NCI-H1694 (cell line): Measurements from ENCODE around the gene CDYL2.
"Not testable (repeated sequence)": the region's sequence is repeated elsewhere in the genome, so short reads cannot be mapped to it uniquely, and the experiment has no call there.

ENCODE experiments used
- DNase-seq: peaks from one replicate; lab custom pipeline; 2025; lab: John Stamatoyannopoulos, UW

CDYL2 gene, protein sequence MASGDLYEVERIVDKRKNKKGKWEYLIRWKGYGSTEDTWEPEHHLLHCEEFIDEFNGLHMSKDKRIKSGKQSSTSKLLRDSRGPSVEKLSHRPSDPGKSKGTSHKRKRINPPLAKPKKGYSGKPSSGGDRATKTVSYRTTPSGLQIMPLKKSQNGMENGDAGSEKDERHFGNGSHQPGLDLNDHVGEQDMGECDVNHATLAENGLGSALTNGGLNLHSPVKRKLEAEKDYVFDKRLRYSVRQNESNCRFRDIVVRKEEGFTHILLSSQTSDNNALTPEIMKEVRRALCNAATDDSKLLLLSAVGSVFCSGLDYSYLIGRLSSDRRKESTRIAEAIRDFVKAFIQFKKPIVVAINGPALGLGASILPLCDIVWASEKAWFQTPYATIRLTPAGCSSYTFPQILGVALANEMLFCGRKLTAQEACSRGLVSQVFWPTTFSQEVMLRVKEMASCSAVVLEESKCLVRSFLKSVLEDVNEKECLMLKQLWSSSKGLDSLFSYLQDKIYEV

DNA sequence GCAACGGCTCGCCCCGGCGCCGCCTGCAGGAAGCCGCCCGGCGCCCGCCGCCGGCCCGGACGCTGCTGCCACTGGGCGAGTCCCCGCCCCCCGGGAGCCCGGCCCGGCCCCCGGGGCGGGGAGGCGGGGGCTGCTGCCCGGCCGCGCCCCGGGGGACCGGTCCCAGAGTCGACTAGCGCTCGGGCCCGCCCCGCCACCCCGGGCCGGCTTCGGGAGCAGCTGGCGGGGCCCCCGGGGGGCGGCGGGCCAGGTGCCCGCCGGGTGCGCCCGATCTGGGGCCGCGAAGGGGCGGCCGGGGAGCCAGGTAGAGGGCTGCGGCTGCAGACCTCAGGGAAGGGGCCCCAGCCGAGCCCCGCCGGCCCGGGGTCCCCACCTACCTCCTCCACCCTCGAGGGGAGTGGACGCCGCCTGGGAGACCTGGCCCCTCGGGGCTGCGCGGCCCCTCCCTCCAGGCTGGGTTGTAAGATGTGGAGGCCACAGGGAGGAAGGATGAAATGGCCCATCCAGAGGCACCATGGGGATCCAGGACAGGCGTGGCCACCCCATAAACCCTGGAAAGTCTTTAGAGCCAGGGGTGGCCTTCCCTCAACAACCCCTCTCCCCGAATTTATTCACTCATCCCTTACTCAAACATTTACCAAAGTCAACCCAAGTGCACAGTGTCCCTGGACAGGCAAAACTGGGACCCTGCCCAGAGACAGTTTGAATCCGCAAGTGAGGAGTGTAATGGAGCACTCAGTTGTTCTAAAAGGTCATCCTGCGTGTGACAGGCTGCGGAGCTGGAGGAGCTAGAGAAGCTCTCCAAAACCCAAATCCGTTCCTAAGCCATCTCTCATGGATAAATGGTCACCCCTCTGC, at the start of gene CDYL2:
TSS of gene CDYL2 (minus strand) at position 73 of the 858 bp plus-strand sequence. CDS start 425 bp downstream, outside the sequence.
- no peak for DNase-seq

DNA sequence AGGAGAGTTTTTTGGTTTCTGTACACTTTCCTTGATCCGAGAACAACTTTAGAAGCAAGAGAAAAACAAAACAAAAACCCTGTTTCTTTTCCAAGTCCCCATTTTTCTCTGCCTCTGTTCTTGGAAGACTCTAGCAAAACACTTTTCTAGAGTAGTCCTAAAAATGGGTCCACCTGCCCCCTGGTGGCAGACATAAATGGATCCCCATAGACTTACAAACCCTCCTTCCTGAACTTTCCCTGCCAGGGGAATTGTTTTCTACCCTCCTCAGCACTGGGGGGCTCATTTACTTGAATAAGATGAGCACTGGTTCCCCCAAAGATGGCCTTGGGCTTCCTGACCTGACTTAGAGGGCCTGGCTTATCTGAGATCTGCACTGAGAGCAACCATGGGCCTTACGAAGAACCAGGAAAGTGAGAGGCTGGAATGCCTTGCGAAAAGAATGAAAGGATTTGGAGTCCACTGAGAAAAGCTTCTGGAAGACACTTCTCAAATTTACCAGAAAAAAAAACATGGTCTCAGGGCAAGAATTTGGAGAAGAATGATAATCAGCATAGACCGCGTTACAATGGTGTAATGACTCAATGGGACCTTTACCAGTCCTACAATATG, 48.0 kb upstream of the CDYL2 start:
- no peak for DNase-seq

DNA sequence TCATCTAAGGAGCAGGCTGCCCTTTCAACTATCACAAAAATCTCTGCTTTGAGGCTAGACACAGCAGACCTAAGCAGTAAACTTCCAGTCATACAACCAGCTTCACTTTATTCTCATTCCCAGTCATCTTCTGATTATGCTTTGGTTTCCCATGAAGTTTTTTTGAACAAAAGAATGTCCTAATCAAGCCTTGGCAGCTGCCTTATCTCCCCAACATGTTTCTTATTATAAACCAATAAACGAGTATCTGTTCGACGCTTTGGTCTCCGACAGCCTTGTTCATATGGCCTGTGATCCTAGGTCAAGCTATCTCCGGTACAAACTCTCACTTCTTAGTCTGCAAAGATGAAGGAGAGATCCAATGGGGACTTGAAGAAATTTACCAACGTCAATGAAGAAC, 47.4 kb upstream of the CDYL2 start:
- no peak for DNase-seq

DNA sequence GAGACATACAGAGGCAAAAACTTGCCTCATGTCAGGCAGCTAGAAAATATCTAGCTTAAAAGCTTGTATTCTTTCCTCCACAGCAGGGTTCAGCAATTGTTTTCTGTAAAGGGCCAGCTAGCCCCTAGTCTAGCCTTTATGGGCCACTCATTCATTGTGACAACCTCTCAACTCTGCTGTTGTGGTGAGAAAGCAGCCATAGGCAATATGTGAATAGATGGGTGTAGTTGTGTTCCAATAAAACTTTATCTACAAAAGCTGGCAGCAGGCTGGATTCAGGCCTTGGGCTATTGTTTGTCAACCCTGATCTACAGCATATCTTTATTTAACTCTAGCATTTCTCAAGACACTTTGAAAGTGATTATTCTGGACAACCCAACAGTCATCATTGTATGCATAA, 46.4 kb upstream of the CDYL2 start:
- no peak for DNase-seq

DNA sequence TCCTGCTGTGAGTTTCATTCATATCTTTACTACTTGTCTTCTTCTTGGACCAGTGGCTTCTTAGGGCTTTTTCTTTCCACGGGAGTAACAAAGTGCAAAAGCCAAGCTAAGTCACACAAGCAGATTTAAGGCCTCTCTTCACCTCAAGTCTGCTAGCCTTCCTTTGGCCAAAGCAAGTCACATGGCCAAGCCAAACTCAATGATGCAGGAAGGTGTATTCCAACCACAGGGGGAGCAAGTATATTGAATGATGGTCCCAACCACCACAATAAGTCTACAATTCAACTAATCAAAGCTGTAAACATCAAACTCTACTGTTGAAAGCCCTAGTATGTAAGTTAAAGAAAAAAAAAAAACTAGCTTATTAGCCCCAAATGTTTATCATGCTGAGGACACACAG, 44.5 kb upstream of the CDYL2 start:
- DNase-seq, result no peak

DNA sequence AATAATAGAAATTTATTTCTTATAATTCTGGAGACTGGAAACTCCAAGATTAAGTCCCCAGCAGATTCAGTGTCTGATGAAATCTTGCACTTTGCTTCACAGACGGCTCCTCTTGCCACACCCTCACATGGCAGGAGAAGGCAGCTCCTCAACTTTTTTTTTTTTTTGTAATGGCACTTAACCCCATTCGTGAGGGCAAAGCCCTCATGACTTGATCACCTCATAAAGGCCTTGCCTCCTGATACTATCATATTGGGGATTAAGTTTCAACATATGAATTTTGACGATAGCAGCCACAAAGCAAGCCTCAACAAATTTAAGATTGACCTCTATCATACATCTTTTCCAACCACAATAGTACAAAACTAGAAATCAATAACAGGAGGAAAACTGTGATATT, 42.3 kb upstream of the CDYL2 start:
- DNase-seq, result no peak

DNA sequence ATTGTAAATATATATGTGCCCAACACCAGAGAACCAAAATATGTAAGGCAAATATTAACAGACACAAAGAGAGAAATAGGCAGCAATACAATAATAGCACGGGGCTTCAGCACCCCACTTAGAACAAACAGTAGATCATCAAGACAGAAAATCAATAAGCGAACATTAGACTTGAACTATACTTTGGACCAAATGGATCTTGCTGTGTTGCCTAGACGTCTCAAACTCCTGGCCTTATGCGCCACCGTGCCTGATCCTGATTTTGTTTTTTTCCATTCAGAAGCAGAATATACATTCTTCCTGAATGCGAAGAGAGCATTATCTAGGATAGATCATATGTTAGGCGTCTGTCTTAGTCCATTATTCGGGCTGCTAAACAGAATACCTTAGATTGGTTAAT, 41.9 kb upstream of the CDYL2 start:
- DNase-seq, result no peak

DNA sequence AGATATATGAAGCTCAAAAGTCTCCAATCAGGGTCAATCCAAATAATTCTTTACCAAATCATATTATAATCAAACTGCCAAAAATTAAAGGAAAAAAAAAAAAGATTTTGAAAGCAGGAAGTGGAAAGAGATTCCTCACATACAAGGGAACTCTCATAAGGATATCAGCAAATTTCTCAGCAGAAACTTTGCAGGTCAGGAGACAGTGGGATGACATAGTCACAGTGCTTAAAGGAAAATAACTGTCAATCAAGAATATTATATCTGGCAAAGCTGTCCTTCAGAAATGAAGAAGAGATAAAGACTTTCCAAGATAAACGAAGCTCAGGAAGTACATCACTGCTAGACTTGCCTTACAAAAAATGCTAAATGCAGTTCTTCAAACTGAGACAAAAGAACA, 40.0 kb upstream of the CDYL2 start:
- DNase-seq, result no peak

DNA sequence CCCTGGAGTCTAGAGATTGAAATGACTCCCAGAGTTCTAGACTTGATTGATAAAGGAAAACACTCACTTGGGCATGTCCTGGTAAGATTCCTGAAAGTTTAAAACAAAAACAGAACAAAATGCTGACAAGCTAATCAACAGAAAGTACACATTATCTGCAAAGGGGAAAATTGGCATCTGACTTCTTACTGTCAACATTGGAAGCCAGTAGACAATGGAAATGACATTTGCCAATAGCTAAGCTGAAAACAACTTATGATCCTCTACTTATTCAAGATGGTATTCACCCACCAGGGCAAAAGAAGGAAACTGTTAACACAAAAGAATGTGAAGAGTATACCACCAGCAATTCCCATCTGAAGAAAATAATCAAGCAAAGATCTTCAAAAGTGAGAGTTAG, 36.8 kb upstream of the CDYL2 start:
- no peak for DNase-seq

DNA sequence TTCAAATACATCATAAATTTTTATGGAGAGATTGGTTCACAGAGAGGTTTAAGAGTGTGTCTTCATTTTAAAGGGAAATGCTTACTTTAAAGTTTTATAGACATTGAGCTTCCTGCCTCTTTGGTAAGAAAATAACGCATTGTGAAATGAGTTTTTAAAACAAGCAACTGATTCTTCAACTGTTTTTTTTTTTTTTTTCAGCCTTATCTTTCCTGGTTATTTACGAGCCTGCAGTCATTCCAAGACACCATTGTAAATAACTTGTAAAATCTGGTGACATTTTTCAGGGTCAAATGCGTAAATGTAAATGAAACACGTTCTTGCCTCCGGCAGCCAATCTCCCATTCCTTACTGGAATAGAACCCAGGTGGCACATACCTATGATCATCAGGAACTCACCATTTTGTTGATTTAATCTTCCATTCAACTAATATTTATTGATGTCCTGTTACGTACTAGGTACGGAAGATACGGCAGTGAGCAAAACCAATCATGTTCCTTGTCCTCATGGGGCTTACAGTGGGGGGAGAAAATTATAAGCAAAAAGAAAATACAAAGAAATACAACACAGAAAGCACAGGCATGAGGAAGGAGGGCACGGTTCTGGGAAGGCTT, 33.2 kb upstream of the CDYL2 start:
- no peak for DNase-seq

DNA sequence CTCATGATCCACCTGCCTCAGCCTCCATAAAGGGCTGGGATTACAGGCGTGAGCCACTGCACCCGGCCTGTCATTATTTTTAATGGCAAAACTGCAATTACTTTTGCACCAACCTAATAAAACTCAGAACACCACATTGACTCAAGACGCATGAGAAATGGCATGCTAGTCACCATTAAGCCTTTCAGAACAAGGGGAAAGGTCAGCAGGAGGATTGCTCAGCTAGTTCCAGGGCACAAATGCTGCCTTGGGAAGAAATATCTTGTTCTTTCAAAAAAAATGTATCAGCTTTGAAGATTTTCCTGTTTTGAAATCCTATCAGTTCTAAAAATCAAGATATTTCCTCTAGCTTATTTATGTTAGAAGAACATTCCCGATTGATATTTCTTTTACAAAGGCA, 32.4 kb upstream of the CDYL2 start:
- no peak for DNase-seq

DNA sequence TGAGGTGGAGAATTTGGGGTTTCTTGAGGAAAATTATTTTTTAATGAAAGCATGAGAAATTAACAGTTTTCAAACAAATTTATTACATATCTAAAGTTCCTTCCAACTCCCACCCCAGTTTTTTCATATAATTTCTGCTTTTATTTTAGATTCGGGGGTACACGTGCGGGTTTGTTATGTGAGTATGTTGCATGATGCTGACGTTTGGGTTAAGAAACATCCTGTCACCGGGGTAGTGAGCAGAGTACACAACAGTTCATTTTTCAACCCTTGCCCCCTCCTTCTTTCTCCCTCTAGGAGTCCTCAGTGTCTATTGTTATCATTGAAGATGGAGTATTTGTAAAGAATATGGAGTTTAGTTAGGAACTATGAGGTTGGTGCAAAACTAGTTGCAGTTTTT, 31.8 kb upstream of the CDYL2 start:
- DNase-seq, result no peak

DNA sequence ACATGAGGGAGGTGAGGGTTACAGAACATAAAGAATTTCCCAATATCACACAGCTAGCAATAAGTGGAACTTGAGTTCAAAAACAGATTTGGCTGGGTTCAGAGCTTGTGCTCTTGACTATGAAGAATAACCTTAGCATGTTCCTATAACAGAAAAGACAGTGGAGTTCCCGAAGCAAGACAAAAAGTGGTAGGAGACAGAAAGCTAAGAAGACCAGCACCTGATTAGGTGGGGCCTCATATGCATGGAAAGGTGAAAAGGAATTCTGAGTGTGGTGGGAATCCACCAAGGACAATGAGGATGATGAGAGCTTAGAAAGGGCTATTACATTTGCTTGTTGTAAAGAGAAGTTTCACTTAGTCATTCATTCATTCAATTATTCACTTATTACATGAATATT, 26.6 kb upstream of the CDYL2 start:
- no peak for DNase-seq

DNA sequence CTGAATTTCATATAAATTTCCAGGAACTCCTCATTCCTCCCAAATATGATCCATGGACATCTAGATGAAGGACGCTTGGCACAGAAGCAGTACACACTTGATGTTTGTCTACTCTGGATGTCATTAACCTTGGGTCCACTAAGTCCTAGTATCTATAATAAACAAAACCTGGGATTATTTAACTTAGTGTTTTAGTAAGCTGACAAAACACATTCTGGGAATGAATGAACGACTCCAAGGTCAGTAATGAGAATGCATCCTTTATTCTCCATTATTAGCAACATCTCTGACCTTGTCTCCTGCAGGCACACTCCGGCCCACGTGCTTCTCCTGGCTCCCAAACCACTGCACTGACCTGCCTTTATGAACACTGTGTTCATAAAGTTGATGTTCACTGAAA, 24.1 kb upstream of the CDYL2 start:
- no peak for DNase-seq

DNA sequence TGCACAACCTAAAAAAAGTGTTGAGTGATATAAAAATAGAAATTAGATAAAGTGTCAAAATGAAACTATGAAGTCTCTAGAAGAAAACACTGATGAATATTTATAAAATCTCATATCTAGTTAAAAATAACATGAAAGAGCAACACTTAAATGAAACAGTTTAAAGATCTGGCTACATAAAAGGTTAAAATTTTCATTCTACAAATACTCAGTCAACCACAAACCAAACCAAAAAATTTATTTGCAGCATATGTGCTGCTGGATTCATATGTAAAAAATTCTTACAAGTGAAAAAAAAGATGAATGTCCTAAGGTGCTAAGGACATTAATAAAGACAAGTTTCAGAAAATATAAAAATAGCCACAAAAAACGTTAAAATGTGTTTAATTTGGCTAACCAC, 22.6 kb upstream of the CDYL2 start:
- DNase-seq, result no peak

DNA sequence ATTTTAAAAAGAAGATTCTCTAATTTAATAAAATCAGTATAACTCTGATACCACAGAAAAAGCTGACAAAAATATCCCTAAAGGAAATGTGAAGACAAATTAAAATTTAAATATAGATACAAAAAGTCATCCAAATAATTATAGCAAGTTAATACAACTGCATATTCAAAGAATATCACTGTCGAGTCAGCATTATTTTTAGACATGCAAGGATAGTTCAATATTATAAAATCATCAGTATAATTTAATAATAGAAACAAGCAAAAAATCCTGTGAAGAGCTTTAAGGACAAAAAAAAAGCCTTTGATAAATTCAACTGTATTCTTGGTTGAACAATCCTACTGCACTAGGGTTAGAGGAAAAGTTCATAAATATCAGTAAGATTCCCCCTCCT, 21.0 kb upstream of the CDYL2 start:
- no peak for DNase-seq

DNA sequence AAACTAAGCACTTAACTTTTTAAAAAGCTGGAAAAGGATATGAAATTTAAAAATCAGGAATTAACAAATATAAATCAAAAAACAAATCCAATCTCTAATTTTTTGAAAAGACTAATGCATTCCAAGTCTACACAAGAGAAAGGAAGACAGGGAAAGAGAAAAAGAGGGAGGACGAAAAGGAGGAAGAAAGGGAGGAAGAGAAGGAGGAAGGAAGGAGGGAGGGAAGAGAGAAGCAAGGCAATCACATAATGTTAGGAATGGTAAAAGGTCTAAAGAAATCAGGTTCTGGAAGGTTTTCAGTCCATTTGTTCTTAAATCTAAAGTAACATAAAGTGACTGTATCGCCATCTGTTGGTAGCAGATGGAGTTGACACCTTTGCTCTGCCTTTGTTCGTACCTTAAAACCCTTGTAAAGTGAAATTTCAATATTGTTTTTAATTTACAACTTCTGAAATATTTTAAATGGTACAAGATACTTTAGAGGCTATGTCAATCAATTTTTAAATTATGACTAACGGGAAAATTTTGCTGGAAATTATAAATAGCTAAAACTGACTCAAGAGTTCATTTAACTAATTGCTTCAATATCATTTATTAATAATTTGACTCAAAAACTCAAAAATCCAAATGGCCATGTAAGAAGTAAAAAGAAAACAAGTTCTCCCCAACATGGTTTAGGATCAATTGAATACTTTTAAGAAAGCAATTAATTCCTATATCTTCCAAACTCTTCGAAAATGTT, 20.4 kb upstream of the CDYL2 start:
- DNase-seq, result peak; percentile 19

DNA sequence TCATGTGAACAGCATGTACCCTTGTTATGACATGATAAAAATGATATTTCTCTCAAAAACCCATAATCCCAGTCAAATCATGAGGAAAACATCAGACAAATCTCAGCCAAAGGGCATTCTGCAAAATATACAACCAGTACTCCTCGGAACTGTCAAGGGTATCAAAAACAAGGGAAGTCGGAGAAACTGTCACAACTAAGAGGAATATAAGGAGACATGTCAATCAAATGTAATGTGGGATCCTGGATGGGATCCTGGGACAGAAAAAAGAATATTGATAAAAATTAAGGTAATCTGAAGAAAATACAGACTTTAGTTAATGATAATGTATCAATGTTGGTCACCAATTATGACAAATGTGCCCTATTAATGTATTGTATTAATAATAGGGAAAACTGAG, 15.6 kb upstream of the CDYL2 start:
- DNase-seq, result no peak

DNA sequence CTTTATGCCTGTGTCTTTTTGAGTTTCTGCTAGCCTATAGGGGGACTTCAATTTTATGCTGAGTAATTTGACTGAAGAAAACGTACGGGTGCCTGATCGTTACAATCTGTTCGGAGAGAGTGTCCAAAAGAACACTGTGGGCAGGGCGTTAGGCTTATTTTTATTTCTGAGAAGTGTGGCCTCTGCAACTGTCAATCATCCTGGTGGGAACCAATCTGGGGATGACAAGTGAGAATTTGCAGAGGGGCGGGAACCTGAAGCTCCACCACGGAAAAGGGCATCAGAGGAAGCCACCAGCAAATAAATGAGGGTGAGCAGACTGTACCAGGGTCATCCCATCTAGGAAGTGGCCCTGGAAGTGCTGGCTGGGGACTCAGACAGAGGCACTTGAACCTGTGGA, 12.0 kb upstream of the CDYL2 start:
- no peak for DNase-seq

DNA sequence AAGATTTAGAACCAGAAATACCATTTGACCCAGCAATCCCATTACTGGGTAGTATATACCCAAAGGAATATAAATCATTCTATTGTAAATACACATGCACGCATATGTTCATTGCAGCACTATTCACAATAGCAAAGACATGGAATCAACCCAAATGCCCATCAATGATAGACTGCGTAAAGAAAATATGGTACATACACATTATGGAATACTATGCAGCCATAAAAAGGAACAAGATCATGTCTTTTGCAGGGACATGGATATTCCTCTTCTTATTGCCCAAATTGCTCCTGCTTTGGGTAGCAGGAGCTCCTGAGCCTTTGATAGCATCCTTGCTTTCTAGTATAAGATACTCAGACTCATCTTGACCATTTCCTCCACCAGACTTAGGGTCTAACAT, 10.9 kb upstream of the CDYL2 start:
- not testable (repeated sequence) for DNase-seq

DNA sequence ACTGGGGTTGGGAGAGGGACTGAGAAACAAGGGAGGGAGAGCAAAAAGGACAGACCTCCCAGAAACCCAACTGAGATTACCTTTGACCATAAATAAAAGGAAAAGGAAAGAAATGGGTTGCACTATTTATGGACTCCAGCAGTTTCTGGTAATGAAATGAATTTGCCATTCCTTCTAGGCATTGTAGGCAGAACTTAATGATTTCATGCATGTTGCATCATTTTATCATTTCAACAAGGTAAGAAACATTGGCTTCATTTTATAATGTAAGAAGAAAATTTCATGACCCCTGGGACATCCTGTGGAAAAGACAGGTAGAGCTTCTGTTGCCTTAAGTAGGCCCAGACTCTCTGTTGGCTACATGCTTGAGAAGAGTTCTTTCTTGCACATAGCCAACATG, 8.2 kb upstream of the CDYL2 start:
- DNase-seq, result no peak

DNA sequence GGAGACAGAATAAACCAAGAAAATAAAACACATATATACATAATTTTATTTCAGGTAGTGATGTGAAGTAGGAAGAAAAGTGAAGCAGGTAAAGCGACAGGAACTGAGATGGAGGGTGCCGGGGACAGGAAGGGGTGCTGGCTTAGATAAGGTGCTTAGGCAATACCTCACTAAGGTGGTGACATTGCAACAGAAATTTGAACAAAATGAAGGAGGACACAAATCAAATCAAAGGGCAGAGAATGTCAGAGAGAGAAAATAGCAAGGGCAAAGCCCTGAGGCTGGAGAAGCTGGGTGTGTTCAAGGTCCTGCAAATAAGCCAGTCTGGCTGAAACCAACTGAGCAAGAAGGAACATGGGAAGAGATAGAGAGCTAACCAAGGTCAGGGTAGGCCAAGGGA, 5.0 kb upstream of the CDYL2 start:
- DNase-seq, result no peak
